SU-DHL-6 (cell line): ENCODE data around the gene RNF180.

Experiments used
- H2AFZ ChIP-seq: fragments of 200-600 bp; sonication (generic); 2 replicates; pipeline ENCODE4 v1.6.1; 2014; ENCODE audit warnings: low read depth, mild to moderate bottlenecking, moderate library complexity, mixed read lengths, antibody characterized with exemption, low read length; ENCODE audit not compliant: severe bottlenecking
- H3F3A ChIP-seq: fragments of 200-600 bp; shearing (Covaris generic); 2 replicates; pipeline ENCODE4 v1.6.0; 2016; ENCODE audit warnings: antibody characterized with exemption, mild to moderate bottlenecking; ENCODE audit not compliant: insufficient read depth
- H3K27ac ChIP-seq: fragments of 200-600 bp; sonication (generic); 2 replicates; pipeline ENCODE4 v1.5.1; 2016; ENCODE audit warnings: low read depth, mild to moderate bottlenecking, low read length, moderate library complexity, mixed read lengths
- H3K27me3 ChIP-seq: fragments of 200-600 bp; sonication (generic), shearing (Covaris generic); 2 replicates; pipeline ENCODE4 v1.6.0; 2014; ENCODE audit warnings: mild to moderate bottlenecking, low read length
- H3K36me3 ChIP-seq: fragments of 200-600 bp; sonication (generic); 2 replicates; pipeline ENCODE4 v1.6.1; 2014; ENCODE audit warnings: mild to moderate bottlenecking, low read length, mixed read lengths
- H3K4me2 ChIP-seq: fragments of 300-600, 200-600 bp; shearing (Covaris generic), sonication (generic); 2 replicates; pipeline ENCODE4 v1.6.0; 2014; ENCODE audit warnings: low read length, low read depth, mild to moderate bottlenecking; ENCODE audit not compliant: poor library complexity, severe bottlenecking
- H3K4me3 ChIP-seq: fragments of 200-600 bp; sonication (generic); 2 replicates; pipeline ENCODE4 v1.5.1; 2014; ENCODE audit warnings: antibody characterized with exemption, low read length, mild to moderate bottlenecking, mixed read lengths; ENCODE audit not compliant: insufficient read depth, poor library complexity, severe bottlenecking
- H3K79me2 ChIP-seq: fragments of 200-600 bp; sonication (generic); 2 replicates; pipeline ENCODE4 v1.6.1; 2014; ENCODE audit warnings: mild to moderate bottlenecking, low read length, moderate library complexity; ENCODE audit not compliant: insufficient read depth
- H3K9ac ChIP-seq: fragments of 200-600 bp; sonication (generic); 2 replicates; pipeline ENCODE4 v1.7.0; 2014; ENCODE audit warnings: mild to moderate bottlenecking, low read length
- H3K9me2 ChIP-seq: fragments of 200-600 bp; sonication (generic); replicated peaks from 2 replicates; pipeline ENCODE4 v1.6.1; 2014; ENCODE audit warnings: low read length; ENCODE audit not compliant: insufficient read depth
- H3K9me3 ChIP-seq: fragments of 200-600 bp; sonication (generic); 2 replicates; pipeline ENCODE4 v1.6.1; 2014; ENCODE audit warnings: low read length, mixed read lengths; ENCODE audit not compliant: insufficient read depth
- H4K20me1 ChIP-seq: fragments of 200-600 bp; sonication (generic); 2 replicates; pipeline ENCODE4 v1.6.1; 2014; ENCODE audit warnings: low read depth, mild to moderate bottlenecking, antibody characterized with exemption, low read length, moderate library complexity, mixed read lengths
- CTCF ChIP-seq: fragments of 200-600 bp; sonication (generic); IDR thresholded peaks from one replicate; pipeline ENCODE4 v1.5.1; 2017; ENCODE audit warnings: antibody characterized with exemption, mild to moderate bottlenecking, low read length, moderate library complexity; ENCODE audit not compliant: insufficient read depth, poor library complexity, severe bottlenecking
- EZH2phosphoT487 ChIP-seq: fragments of 200-600 bp; sonication (generic), shearing (Covaris generic); conservative IDR thresholded peaks from 2 replicates; pipeline ENCODE4 v1.6.1; 2018; ENCODE audit warnings: mild to moderate bottlenecking, antibody characterized with exemption, low read length, moderate library complexity, mixed read lengths

RNF180 gene

DNA sequence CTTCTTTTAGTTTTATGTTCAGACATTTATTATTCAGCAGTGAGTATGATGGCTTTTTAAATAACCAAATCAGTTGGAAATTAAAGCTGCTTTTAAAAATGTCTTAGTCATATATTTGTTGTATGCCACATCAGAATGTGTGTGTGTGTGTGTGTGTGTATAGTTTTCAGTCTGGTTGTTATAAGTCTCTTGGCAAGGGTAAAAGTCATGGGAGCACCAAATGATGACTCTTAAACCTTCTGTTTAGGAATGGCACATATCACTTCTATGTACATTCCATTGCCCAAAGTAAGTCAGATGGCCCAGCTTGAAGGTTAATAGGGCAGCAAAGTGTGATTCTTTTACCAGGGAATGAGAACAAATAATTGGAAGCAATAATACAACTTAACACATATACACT is 135.9 kb downstream of the RNF180 start:
- Histone ChIP-seq H3K36me3 (no peaks in the 10 kb centered on the region), H3F3A (no peaks in the 10 kb centered on the region), H3K4me3 (no peak overlapping the region), H3K27ac (no peak overlapping the region), H3K9me2 (no peaks in the 10 kb centered on the region), H3K79me2 (no peaks in the 10 kb centered on the region), H3K9ac (no peak overlapping the region), H4K20me1 (no peaks in the 10 kb centered on the region), H3K27me3 (no peaks in the 10 kb centered on the region), H2AFZ (no peak overlapping the region), H3K9me3 (no peaks in the 10 kb centered on the region), H3K4me2 (no peak overlapping the region)
- no peak for TF ChIP-seq CTCF
- no peak for TF ChIP-seq EZH2phosphoT487

DNA sequence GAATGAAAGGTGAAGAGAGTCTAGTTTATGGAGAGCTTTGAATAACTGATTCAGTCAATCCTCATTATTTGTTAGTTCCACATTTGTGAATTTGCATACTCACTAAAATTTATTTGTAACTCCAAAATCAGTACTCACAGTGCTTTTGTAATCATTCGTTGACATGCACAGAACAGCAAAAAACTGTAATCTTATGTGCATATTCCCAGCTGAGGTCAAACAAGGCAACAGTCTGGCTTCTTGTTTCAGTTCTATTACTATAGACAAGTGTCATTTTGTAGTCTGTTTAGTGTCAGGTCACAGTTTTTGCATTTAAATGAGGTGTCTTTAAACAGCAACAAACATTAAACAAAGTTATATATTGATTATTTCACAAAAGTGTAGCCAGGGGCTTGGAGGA is 142.5 kb downstream of the RNF180 start:
- no peaks in the 10 kb centered on the region for H3F3A ChIP-seq
- H3K9ac ChIP-seq: no peak overlapping the region
- H4K20me1 ChIP-seq: no peaks in the 10 kb centered on the region
- H3K36me3 ChIP-seq: no peaks in the 10 kb centered on the region
- H3K27ac ChIP-seq: no peak overlapping the region
- H3K4me3 ChIP-seq: no peak overlapping the region
- H3K9me3 ChIP-seq: no peaks in the 10 kb centered on the region
- H3K27me3 ChIP-seq: no peaks in the 10 kb centered on the region
- no peaks in the 10 kb centered on the region for H3K9me2 ChIP-seq
- no peak overlapping the region for H2AFZ ChIP-seq
- no peaks in the 10 kb centered on the region for H3K79me2 ChIP-seq
- H3K4me2 ChIP-seq: no peak overlapping the region
- TF ChIP-seq EZH2phosphoT487 (no peak), CTCF (no peak)

GRCh38 chr5:64312491-64312890 is 146.8 kb downstream of the RNF180 start:
- Histone ChIP-seq H3F3A (no peaks in the 10 kb centered on the region), H3K4me2 (no peak overlapping the region), H3K9me3 (no peaks in the 10 kb centered on the region), H3K4me3 (no peak overlapping the region), H3K9me2 (no peaks in the 10 kb centered on the region), H3K9ac (no peak overlapping the region), H3K27me3 (no peaks in the 10 kb centered on the region), H3K27ac (no peak overlapping the region), H4K20me1 (no peaks in the 10 kb centered on the region), H3K79me2 (no peaks in the 10 kb centered on the region), H3K36me3 (no peaks in the 10 kb centered on the region), H2AFZ (no peak overlapping the region)
- TF ChIP-seq CTCF (no peak), EZH2phosphoT487 (no peak)

DNA sequence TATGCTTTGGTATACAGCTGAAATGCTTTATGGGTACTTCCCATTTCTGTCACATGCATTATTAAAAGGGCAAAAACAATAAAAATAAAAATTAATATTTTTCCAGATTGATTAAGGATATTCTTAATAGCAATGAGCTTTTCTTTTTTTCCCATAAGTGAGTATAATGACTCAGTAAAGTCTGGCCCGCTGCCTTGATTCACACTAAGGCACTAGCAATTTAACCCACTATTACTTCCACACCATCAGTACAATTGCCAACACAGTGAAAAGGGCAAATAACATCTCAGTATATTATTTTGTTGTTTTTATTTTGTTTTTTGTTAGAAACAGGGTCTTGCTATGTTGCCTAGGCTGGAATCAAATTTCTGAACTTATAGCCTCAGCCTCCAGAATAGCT is 150.1 kb downstream of the RNF180 start:
- Histone ChIP-seq H3K27ac (no peak overlapping the region), H3K27me3 (no peaks in the 10 kb centered on the region), H3K36me3 (no peaks in the 10 kb centered on the region), H3K9me3 (no peaks in the 10 kb centered on the region), H3K9me2 (no peaks in the 10 kb centered on the region), H4K20me1 (no peaks in the 10 kb centered on the region), H2AFZ (no peak overlapping the region), H3K4me3 (no peak overlapping the region), H3K9ac (no peak overlapping the region), H3F3A (no peaks in the 10 kb centered on the region), H3K79me2 (no peaks in the 10 kb centered on the region), H3K4me2 (no peak overlapping the region)
- TF ChIP-seq EZH2phosphoT487 (no peak), CTCF (no peak)
